T-helper 1 cell (primary cell): Measurements from ENCODE around the gene C1orf159.
A peak's percentile ranks its signal among the peaks of the same experiment; 100 is the strongest.
"Not testable (repeated sequence)": the region's sequence is repeated elsewhere in the genome, so short reads cannot be mapped to it uniquely, and the experiment has no call there.

ENCODE experiments used
- DNase-seq, 5 donors: peaks; one replicate each; pipeline ENCODE4 v3.0.0-alpha.2; 2012 to 2020

Gene C1orf159

GRCh38 chr1:1065265-1065939 lies 50.5 kb downstream of the C1orf159 start:
- no peak for DNase-seq

- DNase-seq, result peak; percentile 48 to 93 (median 67)
Measured at GRCh38 chr1:1063945-1064831, 51.7 kb downstream of the C1orf159 start.

GRCh38 chr1:1063261-1063944 lies 52.5 kb downstream of the C1orf159 start:
- no peak for DNase-seq

- DNase-seq, result no peak
Measured at GRCh38 chr1:1062348-1063163, 53.3 kb downstream of the C1orf159 start.

- peak in 1 of 5 donors; percentile 41 for DNase-seq
Measured at GRCh38 chr1:1061682-1062345, 54.1 kb downstream of the C1orf159 start.

- no peak for DNase-seq
Measured at GRCh38 chr1:1060281-1061000, 55.4 kb downstream of the C1orf159 start.

- peak; percentile 68 to 87 (median 81) for DNase-seq
Measured at GRCh38 chr1:1059494-1060280, 56.2 kb downstream of the C1orf159 start.

- peak in 2 of 5 donors; percentile 31 to 58 for DNase-seq
Measured at GRCh38 chr1:1058921-1059493, 56.9 kb downstream of the C1orf159 start.

- DNase-seq, result no peak
Measured at GRCh38 chr1:1058088-1058905, 57.6 kb downstream of the C1orf159 start.

GRCh38 chr1:1057769-1058087 lies 58.2 kb downstream of the C1orf159 start:
- not testable (repeated sequence) for DNase-seq

- DNase-seq, result no peak
Measured at GRCh38 chr1:1055841-1056736, 59.8 kb downstream of the C1orf159 start.

- no peak for DNase-seq
Measured at GRCh38 chr1:1054971-1055370, 60.9 kb downstream of the C1orf159 start.

GRCh38 chr1:1054099-1054700 lies 61.7 kb downstream of the C1orf159 start:
- no peak for DNase-seq

GRCh38 chr1:1053682-1054081 lies 62.2 kb downstream of the C1orf159 start:
- DNase-seq, result no peak

- DNase-seq, result no peak
Measured at GRCh38 chr1:1053022-1053421, 62.9 kb downstream of the C1orf159 start.

- DNase-seq, result no peak
Measured at GRCh38 chr1:1052003-1052840, 63.7 kb downstream of the C1orf159 start.
